ENCODE data around the gene C1orf56. TPM values are rescaled to one million over a fixed set of nuclear protein-coding genes. Genes with fewer than 3 reads are reported as not detected.
A peak's percentile ranks its signal among the peaks of the same experiment; 100 is the strongest.

The C1orf56 gene
- total and polyA plus RNA-seq, 2 of the 13 experiments (the other 11 are each of a cell fraction or from before 2014, with no cell fraction given), result 1.5 to 3.2 TPM

GRCh38 chr1:151012684-151013471 lies 34.7 kb upstream of the C1orf56 start (continued):
- peak; percentile 62; the same call in 1 of the 2 replicates for TF ChIP-seq HBP1 (CRISPR knock-in tag; IDR thresholded peaks at IDR 0.05; ENCODE audit: low read depth)
- peak; percentile 83 for TF ChIP-seq TARDBP (CRISPR knock-in tag; IDR thresholded peaks at IDR 0.05)
- no peak for TF ChIP-seq SNRNP70 (IDR thresholded peaks at IDR 0.05; ENCODE audit: low read depth, low read length)
- peak; percentile 78 for TF ChIP-seq DRAP1 (CRISPR knock-in tag; IDR thresholded peaks at IDR 0.05)
- TF ChIP-seq FOXK1 (CRISPR knock-in tag; IDR thresholded peaks at IDR 0.05; ENCODE audit: borderline replicate concordance, low read depth), result peak; percentile 48; the same call in 1 of the 2 replicates
- no peak for TF ChIP-seq HNF1B (CRISPR knock-in tag; IDR thresholded peaks at IDR 0.05)
- TF ChIP-seq ZNF431 (CRISPR knock-in tag; IDR thresholded peaks at IDR 0.05; ENCODE audit: borderline replicate concordance, low read depth), result no peak
- TF ChIP-seq ZNF670 (CRISPR knock-in tag; IDR thresholded peaks at IDR 0.05; ENCODE audit: borderline replicate concordance), result peak; percentile 82
- TF ChIP-seq ZNF629 (CRISPR knock-in tag; conservative IDR thresholded peaks at IDR 0.05), result peak; percentile 56; the same call in 1 of the 2 replicates
- TF ChIP-seq SOX5 (CRISPR knock-in tag; IDR thresholded peaks at IDR 0.05; ENCODE audit: borderline replicate concordance), result peak; percentile 87
- peak; percentile 14; the same call in 1 of the 2 replicates for TF ChIP-seq GATA4 (IDR thresholded peaks at IDR 0.05; ENCODE audit: borderline replicate concordance, low read depth)
- peak; percentile 91 for TF ChIP-seq ZNF710 (CRISPR knock-in tag; IDR thresholded peaks at IDR 0.05; ENCODE audit: borderline replicate concordance)
- TF ChIP-seq SP5 (CRISPR knock-in tag; IDR thresholded peaks at IDR 0.05; ENCODE audit: borderline replicate concordance, low read depth), result 0 out of 2 replicates have a peak, but pooled peaks have one; percentile 14
- TF ChIP-seq FOXA3 (CRISPR knock-in tag; IDR thresholded peaks at IDR 0.05), result peak; percentile 85
- 0 out of 2 replicates have a peak, but pooled peaks have one; percentile 67 for TF ChIP-seq ZNF430 (CRISPR knock-in tag; IDR thresholded peaks at IDR 0.05)
- peak; percentile 46; the same call in 1 of the 2 replicates for TF ChIP-seq ZNF644 (CRISPR knock-in tag; IDR thresholded peaks at IDR 0.05; ENCODE audit: low read depth)
- TF ChIP-seq POLR2G (IDR thresholded peaks at IDR 0.05; ENCODE audit: low read depth, low read length), result peak; percentile 71; the same call in 1 of the 2 replicates
- peak; percentile 58; the same call in 1 of the 2 replicates for TF ChIP-seq ZNF724P (CRISPR knock-in tag; IDR thresholded peaks at IDR 0.05; ENCODE audit: borderline replicate concordance)
- TF ChIP-seq KMT2B (CRISPR knock-in tag; IDR thresholded peaks at IDR 0.05), result peak; percentile 56; the same call in 1 of the 2 replicates
- no peak for TF ChIP-seq ZC3H13 (CRISPR knock-in tag; IDR thresholded peaks at IDR 0.05)
- TF ChIP-seq ZNF282 (IDR thresholded peaks at IDR 0.05; ENCODE audit: partially characterized antibody), result no peak
- TF ChIP-seq ZNF264 (CRISPR knock-in tag; IDR thresholded peaks at IDR 0.05), result peak; percentile 90
